ENCODE results near the gene CUTA. TPM values are rescaled to one million over a fixed set of nuclear protein-coding genes. Genes with fewer than 3 reads are reported as not detected.
"Not testable (repeated sequence)": the region's sequence is repeated elsewhere in the genome, so short reads cannot be mapped to it uniquely, and the experiment has no call there.

Gene CUTA
- polyA plus RNA-seq, 1 of the 3 experiments (the other 2 are of a cell fraction), result 444 TPM

GRCh38 chr6:33380272-33380981 is 37.5 kb downstream of the CUTA start:
- H3K27me3 ChIP-seq (ENCODE audit: insufficient read depth), result no peaks in the 10 kb centered on the region
- H3F3A ChIP-seq (replicated peaks; ENCODE audit: insufficient read depth), result no peaks in the 10 kb centered on the region
- H4K20me1 ChIP-seq (ENCODE audit: insufficient read depth), result no peaks in the 10 kb centered on the region
- no peak overlapping the region for H3K4me2 ChIP-seq
- 77% methylated on average over 2 of the region's 2 CpGs for WGBS (ENCODE audit: low lambda C conversion rate)
- H2AFZ ChIP-seq (ENCODE audit: low read depth), result no peak overlapping the region
- CTCF ChIA-PET, result no interaction called here
- no peaks in the 10 kb centered on the region for H3K79me2 ChIP-seq (ENCODE audit: insufficient read depth)
- no peak overlapping the region for H3K9ac ChIP-seq
- POLR2A ChIA-PET, result interaction anchor here (0.6 kb wide), 1 partner anchor 25 kb away, joined by 4 read pairs; no protein-coding TSS in a partner anchor
- H3K4me1 ChIP-seq (ENCODE audit: control insufficient read depth in 1 of 2, insufficient read depth in 2 of 2, low read depth in 1 of 2, low read length in 1 of 2), result peaks cover 0 to 3% of the 10 kb centered on the region in 2 experiments; a peak in 2 of 4 replicates
- no peak for DNase-seq
- no peak overlapping the region for H3K4me3 ChIP-seq (ENCODE audit: low read depth in 2 of 2, low read length in 1 of 2)
- no peaks in the 10 kb centered on the region for H3K9me2 ChIP-seq
- no peak overlapping the region for H3K27ac ChIP-seq (ENCODE audit: low read depth in 2 of 2, low read length in 1 of 2)
- no peaks in the 10 kb centered on the region for H3K36me3 ChIP-seq (replicated peaks in 1 of 2; ENCODE audit: control insufficient read depth in 1 of 2, insufficient read depth in 2 of 2, low read length in 1 of 2)
- no peaks in the 10 kb centered on the region for H3K9me3 ChIP-seq
- TF ChIP-seq REST (IDR thresholded peaks at IDR 0.05; ENCODE audit: low read depth, low read length), result no peak
- TF ChIP-seq IRF3 (IDR thresholded peaks at IDR 0.05; ENCODE audit: low read depth, low read length), result no peak
- no peak for TF ChIP-seq TEAD4 (IDR thresholded peaks at IDR 0.05; ENCODE audit: borderline replicate concordance, insufficient read depth)
- TF ChIP-seq TCF12 (IDR thresholded peaks at IDR 0.05), result no peak
- TF ChIP-seq RXRA (IDR thresholded peaks at IDR 0.05; ENCODE audit: borderline replicate concordance, low read depth), result no peak
- no peak for TF ChIP-seq YY1 (IDR thresholded peaks at IDR 0.05; ENCODE audit: low read depth)
- TF ChIP-seq POLR2AphosphoS5 (IDR thresholded peaks at IDR 0.05; ENCODE audit: low read depth, low read length), result no peak
- no peak for TF ChIP-seq EP300 (IDR thresholded peaks at IDR 0.05; ENCODE audit: borderline replicate concordance in 1 of 2, low read depth in 1 of 2, low read length in 1 of 2)
- no peak for TF ChIP-seq SIN3A (IDR thresholded peaks at IDR 0.05; ENCODE audit: borderline replicate concordance, low read depth, low read length)
- no peak for TF ChIP-seq MEF2A (IDR thresholded peaks at IDR 0.05; ENCODE audit: borderline replicate concordance, low read depth)

GRCh38 chr6:33379184-33379583 is 38.7 kb downstream of the CUTA start:
- CTCF ChIA-PET, result interaction anchor here (1.2 to 1.5 kb wide), 2 partner anchors 11 to 34 kb away, joined by 3 to 5 read pairs; no protein-coding TSS in a partner anchor
- 96% methylated on average over 10 of the region's 10 CpGs for WGBS (ENCODE audit: low lambda C conversion rate)

More at GRCh38 chr6:33379184-33379583, 38.7 kb downstream of the CUTA start:
- H3K4me2 ChIP-seq; H3K27me3 ChIP-seq (ENCODE audit: insufficient read depth); H3K79me2 ChIP-seq (ENCODE audit: insufficient read depth); H3K4me1 ChIP-seq (ENCODE audit: control insufficient read depth in 1 of 2, insufficient read depth in 2 of 2, low read depth in 1 of 2, low read length in 1 of 2); H3K9me3 ChIP-seq; H3K36me3 ChIP-seq (replicated peaks in 1 of 2; ENCODE audit: control insufficient read depth in 1 of 2, insufficient read depth in 2 of 2, low read length in 1 of 2); H3K4me3 ChIP-seq (ENCODE audit: low read depth in 2 of 2, low read length in 1 of 2); H4K20me1 ChIP-seq (ENCODE audit: insufficient read depth); H3K9ac ChIP-seq; H3K27ac ChIP-seq (ENCODE audit: low read depth in 2 of 2, low read length in 1 of 2); DNase-seq; H2AFZ ChIP-seq (ENCODE audit: low read depth); H3F3A ChIP-seq (replicated peaks; ENCODE audit: insufficient read depth); H3K9me2 ChIP-seq; POLR2A ChIA-PET: not testable (repeated sequence)

Data from SK-N-SH (cell line).